H54 (cell line): ENCODE data around the gene WDFY4.

Source experiments
- DNase-seq: peaks from one replicate; pipeline ENCODE4 v3.0.0; 2011; ENCODE audit warnings: low spot score, mixed read lengths; ENCODE audit not compliant: insufficient read length
- FAIRE-seq: peaks from 3 replicates; lab custom pipeline; 2011; peaks lifted over from hg19 to GRCh38; lab: Jason Lieb, UNC
- POLR2A ChIP-seq: IDR thresholded peaks from 2 replicates; pipeline ENCODE4 v1.6.1; 2011; ENCODE audit warnings: low read depth, mild to moderate bottlenecking, low read length

The WDFY4 gene

GRCh38 chr10:48659790-48660189 is 24.9 kb upstream of the WDFY4 start:
- DNase-seq (no peak), FAIRE-seq (no peak)
- no peak for TF ChIP-seq POLR2A

DNA sequence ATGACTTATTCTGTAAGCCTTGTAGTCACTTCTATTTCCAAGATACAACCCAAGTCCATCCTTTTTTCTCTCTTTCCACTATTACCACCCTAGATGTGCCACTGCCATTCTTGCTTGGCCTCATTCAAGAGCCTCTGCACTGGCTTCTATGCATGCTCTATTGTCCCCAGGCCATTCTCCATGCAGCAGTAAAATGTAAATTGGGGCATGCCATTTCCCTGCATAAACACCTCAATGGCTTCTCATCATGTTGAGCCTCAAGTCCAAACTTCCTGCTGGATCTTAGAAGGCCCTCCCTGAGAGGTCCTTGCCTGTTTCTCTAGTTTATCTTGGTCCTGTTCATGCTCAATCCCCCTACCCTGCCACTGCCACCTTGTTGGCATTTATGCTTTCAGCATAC is 23.2 kb upstream of the WDFY4 start:
- FAIRE-seq (no peak), DNase-seq (no peak)
- no peak for TF ChIP-seq POLR2A

GRCh38 chr10:48667960-48668590 is 16.6 kb upstream of the WDFY4 start:
- no peak for TF ChIP-seq POLR2A
- DNase-seq, result no peak
- no peak for FAIRE-seq

DNA sequence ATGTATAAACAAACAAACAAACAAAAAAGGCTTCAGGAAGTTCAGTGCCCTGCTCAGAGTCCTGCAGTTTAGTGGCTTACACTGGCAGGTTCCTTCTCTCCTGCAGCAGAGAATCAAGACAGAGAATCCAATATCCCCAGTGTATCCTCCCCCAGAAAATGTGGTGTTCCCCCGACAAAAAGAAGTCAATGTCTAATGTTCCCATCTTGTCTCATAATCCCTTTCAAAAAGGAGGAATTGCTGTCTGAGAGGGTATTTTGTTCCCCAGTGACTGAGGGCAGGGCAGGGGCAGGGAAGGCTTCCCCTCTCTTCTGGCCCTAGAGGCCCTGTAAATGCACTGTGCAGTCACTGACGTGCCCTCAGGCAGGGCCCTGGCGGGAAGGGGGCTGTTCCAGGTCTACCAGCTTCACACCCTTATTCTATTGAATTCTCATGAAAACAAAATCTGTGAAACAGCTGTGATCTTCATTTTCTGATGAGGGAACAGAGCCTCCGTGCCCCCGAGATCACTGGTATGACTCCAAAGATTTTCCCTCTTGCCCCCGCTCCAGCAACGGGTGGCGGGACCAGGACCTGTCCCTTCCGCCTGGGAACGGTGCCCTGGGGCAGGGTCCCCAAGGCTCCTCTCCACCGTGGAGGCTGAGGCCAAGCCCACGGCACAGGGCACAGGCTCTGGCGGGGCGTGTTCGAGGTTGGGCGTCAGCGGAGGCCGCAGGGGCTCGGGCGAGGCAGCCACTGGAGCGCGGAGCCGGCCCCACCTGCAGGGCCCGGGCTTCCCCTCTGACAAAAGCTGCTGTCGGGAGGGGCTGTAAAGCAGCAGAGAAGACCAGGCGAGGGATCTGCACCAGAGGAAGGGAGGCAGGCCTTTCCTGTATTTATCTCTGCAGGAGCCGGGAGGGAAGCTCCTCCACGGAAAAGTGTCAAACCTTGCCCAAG is 13.4 kb upstream of the WDFY4 start:
- FAIRE-seq (no peak), DNase-seq (no peak)
- TF ChIP-seq POLR2A, result no peak

DNA sequence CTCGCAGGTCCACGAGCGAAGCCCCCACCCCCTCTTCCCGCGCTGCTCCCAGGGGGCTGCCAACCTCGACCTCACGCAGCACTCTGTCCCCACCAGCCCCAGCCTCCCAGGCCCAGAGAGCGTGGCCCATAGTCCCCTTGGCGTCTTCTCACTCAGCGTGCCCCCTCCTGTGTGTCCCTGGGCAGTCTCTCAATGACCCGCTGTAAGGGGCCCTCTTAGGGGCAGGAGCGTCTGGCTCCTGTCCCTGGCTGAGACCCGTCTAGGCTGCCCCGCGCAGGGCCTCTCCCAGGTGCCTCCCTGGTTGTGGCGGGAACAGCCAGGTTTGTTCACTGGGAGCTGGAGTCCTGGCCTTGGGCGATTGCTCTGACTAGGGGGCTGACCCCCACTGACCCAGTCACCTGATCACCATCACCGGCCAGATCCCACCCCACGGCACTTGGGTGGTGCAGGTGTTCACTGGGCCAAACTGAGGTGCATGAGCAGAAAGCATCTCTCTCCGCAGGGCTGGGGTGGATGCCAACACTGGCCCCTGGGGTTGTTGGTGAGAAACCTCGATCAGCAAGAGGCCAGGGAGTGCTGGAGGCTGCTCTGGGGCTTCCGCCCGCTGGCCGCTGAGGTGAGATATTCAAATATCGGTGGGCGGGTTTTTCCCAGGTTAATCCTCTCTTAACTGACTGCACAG is 12.6 kb upstream of the WDFY4 start:
- TF ChIP-seq POLR2A, result no peak
- DNase-seq (no peak), FAIRE-seq (no peak)

DNA sequence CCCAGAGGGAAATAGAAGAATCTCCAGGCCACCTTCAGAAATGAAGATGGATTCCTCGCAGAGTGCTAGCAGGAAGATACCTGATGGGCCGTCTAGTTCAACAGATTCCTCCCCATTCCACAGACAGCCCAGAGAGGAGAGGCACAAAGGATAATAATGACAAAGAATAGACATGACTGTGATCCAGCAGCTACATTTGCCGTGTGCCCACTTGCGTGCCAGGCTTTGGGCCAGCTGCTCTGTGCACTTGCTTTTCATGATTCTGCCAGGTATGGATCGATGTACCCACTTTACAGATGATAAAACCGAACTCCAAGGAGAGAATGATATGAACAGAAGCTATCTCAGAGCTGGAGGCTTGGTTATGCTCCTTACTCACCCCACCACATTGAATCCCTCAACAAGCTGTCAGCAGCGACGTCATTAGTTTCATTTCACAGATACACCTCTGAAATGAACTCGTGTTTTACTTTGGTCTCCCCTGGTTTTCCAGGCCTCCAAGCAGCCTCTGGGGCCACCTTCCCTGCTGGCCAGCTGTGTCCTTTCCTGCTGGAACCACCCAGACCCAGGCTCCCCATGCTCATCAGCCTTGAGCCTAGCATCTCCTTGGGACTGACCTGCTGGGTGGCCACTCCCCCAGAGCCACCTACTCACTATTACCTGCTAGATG is 11.9 kb upstream of the WDFY4 start:
- no peak for TF ChIP-seq POLR2A
- no peak for DNase-seq
- FAIRE-seq, result no peak

GRCh38 chr10:48677625-48678024 is 7.0 kb upstream of the WDFY4 start:
- DNase-seq (no peak), FAIRE-seq (no peak)
- no peak for TF ChIP-seq POLR2A

- FAIRE-seq (no peak), DNase-seq (no peak)
- no peak for TF ChIP-seq POLR2A
Measured at GRCh38 chr10:48678041-48678440, 6.6 kb upstream of the WDFY4 start.

- DNase-seq, result no peak
- no peak for FAIRE-seq
Measured at GRCh38 chr10:48681740-48682139, 2.9 kb upstream of the WDFY4 start.

GRCh38 chr10:48682265-48682664 is 2.4 kb upstream of the WDFY4 start:
- FAIRE-seq (no peak), DNase-seq (no peak)
- no peak for TF ChIP-seq POLR2A

More at GRCh38 chr10:48681740-48682139, 2.9 kb upstream of the WDFY4 start:
- no peak for TF ChIP-seq POLR2A

- no peak for FAIRE-seq
- DNase-seq, result no peak
- TF ChIP-seq POLR2A, result no peak
Measured at GRCh38 chr10:48683424-48683823, 1.2 kb upstream of the WDFY4 start.

DNA sequence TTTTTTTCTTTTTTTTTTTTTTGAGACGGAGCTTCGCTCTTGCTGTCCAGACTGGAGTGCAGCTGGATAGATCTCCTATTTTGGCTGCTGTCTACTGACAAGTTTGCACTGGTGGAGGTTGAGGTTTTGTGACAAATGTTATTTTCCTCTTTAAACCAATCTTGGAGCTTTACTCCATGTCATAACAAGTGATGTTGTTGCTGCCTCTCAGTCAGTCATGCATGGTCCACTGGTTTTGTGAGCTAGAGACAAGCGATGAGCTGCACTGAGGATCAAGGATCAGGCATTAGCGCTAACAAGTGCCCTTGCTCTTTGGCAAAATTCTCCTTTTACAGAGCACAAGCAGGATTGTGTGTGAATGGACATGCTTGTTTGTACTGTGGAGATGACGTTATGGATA is 805 bp upstream of the WDFY4 start:
- no peak for TF ChIP-seq POLR2A
- FAIRE-seq (no peak), DNase-seq (no peak)

DNA sequence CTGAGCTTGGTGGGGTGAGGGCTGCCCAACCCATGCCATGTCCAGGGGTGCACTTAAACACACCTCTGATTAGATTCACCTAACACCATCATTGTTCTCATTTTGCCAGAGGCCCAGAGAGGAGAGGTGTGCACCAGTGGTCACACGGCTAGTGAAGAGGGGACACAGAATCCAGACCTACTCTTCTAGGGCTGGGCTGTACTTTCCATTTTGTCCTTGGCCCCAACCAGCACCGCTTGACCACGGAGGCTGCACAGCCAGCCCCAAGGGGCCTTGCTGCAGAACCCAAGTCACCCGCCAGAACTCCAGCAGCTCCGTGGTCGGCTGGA is 246 bp upstream of the WDFY4 start:
- no peak for DNase-seq
- TF ChIP-seq POLR2A, result no peak
- no peak for FAIRE-seq

GRCh38 chr10:48685731-48686130 is 1.1 kb downstream of the WDFY4 start:
- no peak for TF ChIP-seq POLR2A
- FAIRE-seq (no peak), DNase-seq (no peak)
